HepG2 (cell line): ENCODE data around the gene MED13L. TPM values are rescaled to one million over a fixed set of nuclear protein-coding genes. Genes with fewer than 3 reads are reported as not detected.

ENCODE experiments used
- ATAC-seq: fragments of 200-7000 bp; cut with Tn5 transposase; 3 replicates; pipeline ENCODE4 v1.9.1; 2020; ENCODE audit warnings: mild to moderate bottlenecking, moderate library complexity
- BruUV-seq: library from RNA; stranded (reverse); fragments of 400-500 nt; replicated peaks from 2 replicates; lab custom pipeline; 2021; lab: Mats Ljungman, UMichigan
- CTCF ChIA-PET: fragments of 300-600 bp; formaldehyde crosslinking; extraction: SDS; loops from one replicate; lab custom pipeline; 2021; ENCODE audit warnings: low total read pairs, inconsistent platforms, low intra/inter-chr PET ratio; lab: Yijun Ruan, JAX
- POLR2A ChIA-PET: fragments of 350-600 bp; sonication (Branson Sonifier 250); formaldehyde crosslinking; loops from one replicate; lab custom pipeline; 2020; ENCODE audit warnings: antibody characterized with exemption, inconsistent platforms; lab: Yijun Ruan, JAX
- DNase-seq: peaks from one replicate; pipeline ENCODE4 v3.0.0-alpha.2; 2015; ENCODE audit warnings: low spot score
- FAIRE-seq: peaks from 3 replicates; lab custom pipeline; 2011; peaks lifted over from hg19 to GRCh38; lab: Jason Lieb, UNC
- H2AFZ ChIP-seq: one replicate; pipeline ENCODE4 v1.6.1; 2011; ENCODE audit warnings: low read length, inconsistent platforms
- H3K27ac ChIP-seq: fragments of 300-600 bp; 3 replicates; pipeline ENCODE4 v1.8.0; 2011; ENCODE audit warnings: mixed run types, mild to moderate bottlenecking, mixed read lengths, low read length, inconsistent platforms; ENCODE audit not compliant: insufficient read depth; ENCODE audit errors: extremely low read length
- H3K27me3 ChIP-seq, 2 experiments: fragments of 200-600 bp in 1 of 2; 2 replicates in 1 of 2; 3 replicates in 1 of 2; pipeline versions ENCODE4 v1.6.0 to v1.8.0; 2011; ENCODE audit warnings: low read length in 2 of 2, mild to moderate bottlenecking in 2 of 2, moderate library complexity in 2 of 2, inconsistent platforms in 1 of 2; ENCODE audit not compliant: insufficient read depth in 2 of 2, control insufficient read depth in 1 of 2
- H3K36me3 ChIP-seq, 2 experiments: fragments of 200-600 bp in 1 of 2; replicated peaks in 1 of 2; 2 replicates in 1 of 2; 3 replicates in 1 of 2; pipeline versions ENCODE4 v1.5.1 to v1.8.0; 2011; ENCODE audit warnings: low read length in 2 of 2, inconsistent platforms in 1 of 2; ENCODE audit not compliant: insufficient read depth in 2 of 2, control insufficient read depth in 1 of 2
- H3K4me1 ChIP-seq: 2 replicates; pipeline ENCODE4 v1.5.1; 2012; ENCODE audit warnings: low read length, inconsistent platforms; ENCODE audit not compliant: insufficient read depth
- H3K4me2 ChIP-seq: 2 replicates; pipeline ENCODE4 v1.6.0; 2011; ENCODE audit warnings: low read depth, low read length, inconsistent platforms
- H3K4me3 ChIP-seq, 3 experiments: fragments of 200-600 bp in 1 of 3; sonication (generic), shearing (Covaris generic) in 1 of 3; replicated peaks in 1 of 3; 2 replicates each; pipeline ENCODE4 v1.5.1; 2011 to 2016; ENCODE audit warnings: low read length in 3 of 3, inconsistent platforms in 2 of 3, low read depth in 2 of 3, mild to moderate bottlenecking in 2 of 3, control low read depth in 1 of 3, mixed read lengths in 1 of 3; ENCODE audit not compliant: insufficient read depth in 1 of 3
- H3K79me2 ChIP-seq: one replicate; pipeline ENCODE4 v1.6.1; 2011; ENCODE audit warnings: low read length, inconsistent platforms; ENCODE audit not compliant: insufficient read depth
- H3K9ac ChIP-seq: 2 replicates; pipeline ENCODE4 v1.6.0; 2011; ENCODE audit warnings: mild to moderate bottlenecking, low read depth, low read length, inconsistent platforms; ENCODE audit not compliant: insufficient read depth
- H3K9me3 ChIP-seq: 2 replicates; pipeline ENCODE4 v1.5.1; 2012; ENCODE audit warnings: mild to moderate bottlenecking, low read length
- H4K20me1 ChIP-seq: 2 replicates; pipeline ENCODE4 v1.6.0; 2011; ENCODE audit warnings: inconsistent platforms, mild to moderate bottlenecking, low read length, moderate library complexity; ENCODE audit not compliant: insufficient read depth
- FIP1L1 ChIP-seq: fragments of 200-400 bp; formaldehyde crosslinking; IDR thresholded peaks from 2 replicates; pipeline ENCODE4 v1.6.1; 2018; ENCODE audit warnings: low read depth, mild to moderate bottlenecking, low read length, moderate library complexity, borderline replicate concordance; ENCODE audit not compliant: insufficient read depth
- FOXP1 ChIP-seq, 2 experiments: fragments of 450-650 bp in 1 of 2; IDR thresholded peaks; 2 replicates each; pipeline ENCODE4 v1.6.1; 2017 to 2018; ENCODE audit warnings: antibody characterized with exemption in 1 of 2
- GLI4 ChIP-seq: sonication (generic); formaldehyde crosslinking; IDR thresholded peaks from 2 replicates; pipeline ENCODE4 v1.5.1; 2020; ENCODE audit warnings: missing genetic modification reagents, mild to moderate bottlenecking, moderate library complexity, borderline replicate concordance
- HMGA1 ChIP-seq: sonication (generic); formaldehyde crosslinking; conservative IDR thresholded peaks from 2 replicates; pipeline ENCODE4 v1.4.0; 2020; ENCODE audit warnings: missing genetic modification reagents
- ISL2 ChIP-seq: sonication (generic); formaldehyde crosslinking; IDR thresholded peaks from 2 replicates; pipeline ENCODE4 v1.5.0; 2020; ENCODE audit warnings: missing genetic modification reagents
- KDM1A ChIP-seq: IDR thresholded peaks from 2 replicates; pipeline ENCODE4 v1.6.1; 2016; ENCODE audit warnings: missing compliant biosample characterization
- KLF6 ChIP-seq: IDR thresholded peaks from 2 replicates; pipeline ENCODE4 v1.8.0; 2016; ENCODE audit warnings: missing biosample characterization, missing genetic modification reagents
- MLLT10 ChIP-seq: sonication (generic); formaldehyde crosslinking; IDR thresholded peaks from 2 replicates; pipeline ENCODE4 v1.4.0; 2020; ENCODE audit warnings: missing genetic modification reagents
- NFE2 ChIP-seq: sonication (generic); formaldehyde crosslinking; IDR thresholded peaks from 2 replicates; pipeline ENCODE4 v1.4.0; 2020; ENCODE audit warnings: missing genetic modification reagents
- NR1H2 ChIP-seq: sonication (generic); formaldehyde crosslinking; IDR thresholded peaks from 2 replicates; pipeline ENCODE4 v1.8.1; 2022; ENCODE audit warnings: low read depth, missing genetic modification reagents, borderline replicate concordance
- NR3C1 ChIP-seq: sonication (generic); formaldehyde crosslinking; IDR thresholded peaks from 2 replicates; pipeline ENCODE4 v1.4.0; 2020; ENCODE audit warnings: missing genetic modification reagents
- PTBP1 ChIP-seq: fragments of 200-400 bp; formaldehyde crosslinking; IDR thresholded peaks from 2 replicates; pipeline ENCODE4 v1.6.1; 2018; ENCODE audit warnings: low read length, low read depth; ENCODE audit not compliant: poor library complexity, severe bottlenecking
- RORA ChIP-seq: sonication (generic); formaldehyde crosslinking; IDR thresholded peaks from 2 replicates; pipeline ENCODE4 v1.5.0; 2020; ENCODE audit warnings: mild to moderate bottlenecking, missing genetic modification reagents, moderate library complexity
- SIX1 ChIP-seq: sonication (generic); formaldehyde crosslinking; IDR thresholded peaks from 2 replicates; pipeline ENCODE4 v1.4.0; 2020; ENCODE audit warnings: missing genetic modification reagents, borderline replicate concordance
- U2AF2 ChIP-seq: fragments of 200-400 bp; formaldehyde crosslinking; IDR thresholded peaks from 2 replicates; pipeline ENCODE4 v1.6.1; 2017; ENCODE audit warnings: low read depth, mild to moderate bottlenecking, low read length
- ZFP41 ChIP-seq: sonication (generic); formaldehyde crosslinking; IDR thresholded peaks from 2 replicates; pipeline ENCODE4 v1.4.0; 2020; ENCODE audit warnings: mild to moderate bottlenecking, missing genetic modification reagents, borderline replicate concordance
- ZNF629 ChIP-seq: sonication (generic); formaldehyde crosslinking; conservative IDR thresholded peaks from 2 replicates; pipeline ENCODE4 v1.5.0; 2020; ENCODE audit warnings: missing genetic modification reagents
- ZNF746 ChIP-seq: sonication (generic); formaldehyde crosslinking; IDR thresholded peaks from 2 replicates; pipeline ENCODE4 v1.8.0; 2022; ENCODE audit warnings: mild to moderate bottlenecking, missing genetic modification reagents
- ZNF768 ChIP-seq: sonication (generic); formaldehyde crosslinking; IDR thresholded peaks from 2 replicates; pipeline ENCODE4 v1.4.0; 2020; ENCODE audit warnings: missing genetic modification reagents
- ZNF879 ChIP-seq: sonication (generic); formaldehyde crosslinking; IDR thresholded peaks from 2 replicates; pipeline ENCODE4 v1.8.1; 2023; ENCODE audit warnings: missing genetic modification reagents
- WGBS: methylation state at CpG from one replicate; pipeline ENCODE4 v1.1.6; 2017; ENCODE audit warnings: low lambda C conversion rate; 5-methylcytosine and 5-hydroxymethylcytosine counted together
- in situ Hi-C: cut with HindIII; loops from 2 replicates; pipeline ENCODE4 v1.10.0; 2017; ENCODE audit warnings: low pct_unique_long_range_greater_than_20kb; ENCODE audit not compliant: extremely low pct_ligation_motif_present
- intact Hi-C: fragments of 100-400 bp; cut with micrococcal nuclease; formaldehyde crosslinking; loops from one replicate; pipeline ENCODE4 v1.10.0; 2022; ENCODE audit not compliant: unreplicated experiment
- polyA plus RNA-seq, 8 experiments: library from polyadenylated mRNA; depleted of rRNA in 3 of 8; stranded (reverse) in 7 of 8; unstranded in 1 of 8; fragments of >200 nt; fragmentation: Illumina TruSeq in 4 of 8; extraction: Trizol in 4 of 8; gene quantifications; 2 replicates each; pipeline versions ENCODE4 v1.2.1 to v1.2.3, GENCODE V29; 2011 to 2016; ENCODE audit warnings: low read depth in 4 of 8, missing spikeins in 1 of 8, mixed read lengths in 1 of 8; ENCODE audit not compliant: insufficient read depth in 1 of 8
- total RNA-seq, 5 experiments: library from RNA; depleted of rRNA; stranded (reverse); fragments of >200 nt; fragmentation: Illumina TruSeq; extraction: Trizol; gene quantifications; 2 replicates each; pipeline ENCODE4 v1.2.3, GENCODE V29; 2016; ENCODE audit warnings: low read depth in 1 of 5
- TF ChIP-seq, protein P1 (sequence below): IDR thresholded peaks from 2 replicates; pipeline ENCODE4 v1.6.1; 2016; ENCODE audit warnings: low read depth

The MED13L gene
- total and polyA plus RNA-seq, 2 of the 13 experiments (the other 11 are each of a cell fraction or from before 2014, with no cell fraction given): 24.8 to 38.9 TPM

DNA sequence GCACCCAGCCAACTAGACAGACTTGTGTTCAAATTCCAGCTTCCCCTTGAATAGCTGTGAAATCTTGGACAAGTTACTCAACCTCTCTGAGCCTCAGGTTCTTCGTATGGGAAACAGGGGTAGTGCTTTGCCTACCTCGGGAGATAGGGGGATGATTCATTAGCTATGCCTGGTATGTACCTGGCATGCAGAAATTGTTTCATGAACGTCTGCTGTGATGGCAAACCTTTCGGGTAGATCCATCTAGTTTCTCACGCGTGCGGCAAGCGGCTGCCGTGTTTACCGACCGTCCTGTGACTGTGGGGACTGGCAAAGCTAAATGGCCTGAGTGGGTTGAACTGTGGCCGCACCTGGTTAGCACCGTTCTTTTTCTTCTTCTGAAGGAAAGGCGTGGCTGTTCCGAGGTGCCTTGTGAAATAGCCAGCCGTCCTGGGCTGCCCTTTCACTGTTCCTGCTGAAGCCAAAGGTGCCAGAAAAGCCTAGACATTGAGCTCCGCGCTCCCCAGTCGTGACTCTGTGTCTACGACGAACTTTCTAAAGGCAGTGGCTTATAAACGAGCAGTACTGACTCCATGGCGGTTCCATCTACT, 40.6 kb upstream of the MED13L start:
- ChIA-PET CTCF (no interaction called here), POLR2A (no interaction called here)
- no peaks in the 10 kb centered on the region for H4K20me1 ChIP-seq
- no TSS peak for BruUV-seq
- FAIRE-seq (no peak), ATAC-seq (no peak), DNase-seq (no peak)
- intact Hi-C loops: no loop called here
- no peak for TF ChIP-seq FOXP1 (IDR thresholded peaks at IDR 0.05)
- no peak for TF ChIP-seq FOXP1 (CRISPR knock-in tag; IDR thresholded peaks at IDR 0.05)
- no peak for TF ChIP-seq HMGA1 (CRISPR knock-in tag)
- TF ChIP-seq NR3C1 (CRISPR knock-in tag): no peak
- TF ChIP-seq ZNF768 (CRISPR knock-in tag): peak; percentile 46; the same call in 1 of the 2 replicates
- TF ChIP-seq KDM1A (CRISPR knock-in tag): no peak
- H3K9me3 ChIP-seq: no peaks in the 10 kb centered on the region
- no peak overlapping the region for H3K4me2 ChIP-seq
- 64% methylated on average over 23 of the region's 23 CpGs for WGBS
- H3K4me1 ChIP-seq: peaks cover 5% of the 10 kb centered on the region; the same call in 1 of the 2 replicates
- H3K4me3 ChIP-seq: no peak overlapping the region
- no peak overlapping the region for H2AFZ ChIP-seq
- no peaks in the 10 kb centered on the region for H3K79me2 ChIP-seq
- H3K27me3 ChIP-seq: no peaks in the 10 kb centered on the region; a peak in 2 of 5 replicates
- H3K36me3 ChIP-seq: no peaks in the 10 kb centered on the region
- in situ Hi-C loops: no loop called here
- no peak overlapping the region for H3K9ac ChIP-seq
- no peak overlapping the region for H3K27ac ChIP-seq

- Histone ChIP-seq H3K79me2 (no peaks in the 10 kb centered on the region), H3K36me3 (no peaks in the 10 kb centered on the region), H3K9ac (no peak overlapping the region), H2AFZ (no peak overlapping the region), H3K4me2 (no peak overlapping the region), H3K27ac (no peak overlapping the region), H3K27me3 (no peaks in the 10 kb centered on the region; a peak in 1 of 5 replicates), H4K20me1 (no peaks in the 10 kb centered on the region), H3K4me1 (peaks cover 5% of the 10 kb centered on the region; the same call in 1 of the 2 replicates), H3K4me3 (no peak overlapping the region), H3K9me3 (no peaks in the 10 kb centered on the region)
- ATAC-seq (no peak), DNase-seq (no peak), FAIRE-seq (no peak)
- CTCF ChIA-PET: no interaction called here
- POLR2A ChIA-PET: no interaction called here
- intact Hi-C loops (no loop called here), in situ Hi-C loops (no loop called here)
- 22% methylated on average over 4 of the region's 4 CpGs for WGBS
- no TSS peak for BruUV-seq
- no peak for TF ChIP-seq NFE2 (CRISPR knock-in tag)
- TF ChIP-seq RORA (CRISPR knock-in tag): no peak
- TF ChIP-seq U2AF2: no peak
- TF ChIP-seq KLF6 (CRISPR knock-in tag): no peak
- no peak for TF ChIP-seq GLI4 (CRISPR knock-in tag)
- no peak for TF ChIP-seq NR1H2 (CRISPR knock-in tag)
- TF ChIP-seq, protein P1, sequence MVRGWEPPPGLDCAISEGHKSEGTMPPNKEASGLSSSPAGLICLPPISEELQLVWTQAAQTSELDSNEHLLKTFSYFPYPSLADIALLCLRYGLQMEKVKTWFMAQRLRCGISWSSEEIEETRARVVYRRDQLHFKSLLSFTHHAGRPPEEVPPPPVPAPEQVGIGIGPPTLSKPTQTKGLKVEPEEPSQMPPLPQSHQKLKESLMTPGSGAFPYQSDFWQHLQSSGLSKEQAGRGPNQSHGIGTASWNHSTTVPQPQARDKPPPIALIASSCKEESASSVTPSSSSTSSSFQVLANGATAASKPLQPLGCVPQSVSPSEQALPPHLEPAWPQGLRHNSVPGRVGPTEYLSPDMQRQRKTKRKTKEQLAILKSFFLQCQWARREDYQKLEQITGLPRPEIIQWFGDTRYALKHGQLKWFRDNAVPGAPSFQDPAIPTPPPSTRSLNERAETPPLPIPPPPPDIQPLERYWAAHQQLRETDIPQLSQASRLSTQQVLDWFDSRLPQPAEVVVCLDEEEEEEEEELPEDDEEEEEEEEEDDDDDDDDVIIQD (CRISPR knock-in tag): no peak
- no peak for TF ChIP-seq FIP1L1
- TF ChIP-seq ZNF746 (CRISPR knock-in tag): no peak
- TF ChIP-seq ISL2 (CRISPR knock-in tag): no peak
- TF ChIP-seq ZNF879 (CRISPR knock-in tag): no peak
- TF ChIP-seq ZFP41: no peak
- no peak for TF ChIP-seq PTBP1
- TF ChIP-seq SIX1 (CRISPR knock-in tag): no peak
- TF ChIP-seq MLLT10 (CRISPR knock-in tag): no peak
- TF ChIP-seq ZNF629 (CRISPR knock-in tag): no peak
Measured at GRCh38 chr12:116317139-116317538, 39.6 kb upstream of the MED13L start.
